ENCODE results near the gene ALK. TPM values are rescaled to one million over a fixed set of nuclear protein-coding genes. Genes with fewer than 3 reads are reported as not detected.

ALK gene
- total RNA-seq, 1 donor from 2014 or later, result 1.0 TPM

- DNase-seq (ENCODE audit: low spot score), result no peak
These were observed 498.2 kb downstream of the ALK start for GRCh38 chr2:29423061-29423666.

- no peak for DNase-seq (ENCODE audit: low spot score)
These were observed 500.2 kb downstream of the ALK start for GRCh38 chr2:29420999-29421782.

- no peak for DNase-seq (ENCODE audit: low spot score)
These were observed 500.9 kb downstream of the ALK start for GRCh38 chr2:29420464-29420863.

- no peak for DNase-seq (ENCODE audit: low spot score)
These were observed 503.8 kb downstream of the ALK start for GRCh38 chr2:29417630-29418029.

GRCh38 chr2:29412197-29412925, 509.0 kb downstream of the ALK start:
- DNase-seq (ENCODE audit: low spot score), result no peak

- DNase-seq (ENCODE audit: low spot score), result no peak
These were observed 515.7 kb downstream of the ALK start for GRCh38 chr2:29405707-29406106.

GRCh38 chr2:29405266-29405665, 516.1 kb downstream of the ALK start:
- no peak for DNase-seq (ENCODE audit: low spot score)

- no peak for DNase-seq (ENCODE audit: low spot score)
These were observed 519.4 kb downstream of the ALK start for GRCh38 chr2:29401994-29402393.

GRCh38 chr2:29400930-29401653, 520.3 kb downstream of the ALK start:
- DNase-seq (ENCODE audit: low spot score), result no peak

GRCh38 chr2:29398384-29399237, 522.8 kb downstream of the ALK start:
- DNase-seq (ENCODE audit: low spot score), result no peak

GRCh38 chr2:29397713-29398112, 523.7 kb downstream of the ALK start:
- DNase-seq (ENCODE audit: low spot score), result no peak

GRCh38 chr2:29397039-29397438, 524.3 kb downstream of the ALK start:
- DNase-seq (ENCODE audit: low spot score), result no peak

GRCh38 chr2:29394981-29395350, 526.4 kb downstream of the ALK start:
- DNase-seq (ENCODE audit: low spot score), result no peak

GRCh38 chr2:29394311-29394980, 526.9 kb downstream of the ALK start:
- no peak for DNase-seq (ENCODE audit: low spot score)

- DNase-seq (ENCODE audit: low spot score), result no peak
These were observed 527.7 kb downstream of the ALK start for GRCh38 chr2:29393676-29394075.

GRCh38 chr2:29392774-29393173, 528.6 kb downstream of the ALK start:
- DNase-seq (ENCODE audit: low spot score), result no peak

GRCh38 chr2:29390136-29390535, 531.2 kb downstream of the ALK start:
- no peak for DNase-seq (ENCODE audit: low spot score)

GRCh38 chr2:29389686-29390085, 531.7 kb downstream of the ALK start:
- no peak for DNase-seq (ENCODE audit: low spot score)

- DNase-seq (ENCODE audit: low spot score), result no peak
These were observed 533.3 kb downstream of the ALK start for GRCh38 chr2:29388071-29388470.

GRCh38 chr2:29382486-29382885, 538.9 kb downstream of the ALK start:
- DNase-seq (ENCODE audit: low spot score), result no peak
